Ishikawa (cell line): ENCODE measurements around the gene PRKRA.

ENCODE experiments used
- CEBPB ChIP-seq: IDR thresholded peaks from 2 replicates; pipeline ENCODE4 v1.6.1; 2012
- REST ChIP-seq: IDR thresholded peaks from 2 replicates; pipeline ENCODE4 v1.6.1; 2012; ENCODE audit warnings: low read depth, mild to moderate bottlenecking
- TAF1 ChIP-seq: IDR thresholded peaks from 2 replicates; pipeline ENCODE4 v1.6.1; 2012; ENCODE audit warnings: low read depth, mild to moderate bottlenecking
- TEAD4 ChIP-seq: IDR thresholded peaks from 2 replicates; pipeline ENCODE4 v1.6.1; 2012

GRCh38 chr2:178414266-178415247, 36.4 kb downstream of the PRKRA start:
- TF ChIP-seq TEAD4, result no peak
- no peak for TF ChIP-seq REST
- peak; percentile 28; the same call in 1 of the 2 replicates for TF ChIP-seq TAF1
- TF ChIP-seq CEBPB, result no peak
